OCI-LY1 (cell line): ENCODE measurements around the gene SERPINI1.

Experiments used
- H2AFZ ChIP-seq: fragments of 200-600 bp; sonication (generic), shearing (Covaris generic); 2 replicates; pipeline ENCODE4 v1.6.0; 2014; ENCODE audit warnings: antibody characterized with exemption, mild to moderate bottlenecking, low read length
- H3F3A ChIP-seq: fragments of 200-600 bp; sonication (generic), shearing (Covaris generic); 2 replicates; pipeline ENCODE4 v1.6.0; 2014; ENCODE audit warnings: mild to moderate bottlenecking, antibody characterized with exemption, low read length, moderate library complexity; ENCODE audit not compliant: insufficient read depth
- H3K27ac ChIP-seq: fragments of 200-600 bp; sonication (generic); 2 replicates; pipeline ENCODE4 v1.5.1; 2014; ENCODE audit warnings: low read length, mixed run types, mild to moderate bottlenecking, low read depth; ENCODE audit not compliant: poor library complexity, severe bottlenecking
- H3K27me3 ChIP-seq: fragments of 200-600 bp; sonication (generic); 2 replicates; pipeline ENCODE4 v1.6.0; 2014; ENCODE audit warnings: antibody characterized with exemption, mild to moderate bottlenecking, low read length, moderate library complexity; ENCODE audit not compliant: insufficient read depth
- H3K36me3 ChIP-seq: fragments of 200-600 bp; sonication (generic); 2 replicates; pipeline ENCODE4 v1.6.1; 2014; ENCODE audit warnings: mild to moderate bottlenecking, antibody characterized with exemption, low read length, moderate library complexity, mixed read lengths; ENCODE audit not compliant: insufficient read depth
- H3K4me1 ChIP-seq: fragments of 200-600 bp; sonication (generic); 2 replicates; pipeline ENCODE4 v1.5.1; 2014; ENCODE audit warnings: mild to moderate bottlenecking, low read length, moderate library complexity; ENCODE audit not compliant: insufficient read depth, severe bottlenecking
- H3K4me2 ChIP-seq: fragments of 200-600 bp; sonication (generic), shearing (Covaris generic); 2 replicates; pipeline ENCODE4 v1.6.1; 2014; ENCODE audit warnings: low read length
- H3K4me3 ChIP-seq: fragments of 200-600 bp; sonication (generic); 2 replicates; pipeline ENCODE4 v1.5.1; 2014; ENCODE audit warnings: low read length, low read depth, mild to moderate bottlenecking, mixed read lengths; ENCODE audit not compliant: poor library complexity, severe bottlenecking
- H3K79me2 ChIP-seq: fragments of 200-600 bp; shearing (Covaris generic); 2 replicates; pipeline ENCODE4 v1.6.1; 2016; ENCODE audit warnings: mixed run types, low read length, mixed read lengths; ENCODE audit not compliant: insufficient read depth
- H3K9ac ChIP-seq: fragments of 200-600 bp; sonication (generic), shearing (Covaris generic); 2 replicates; pipeline ENCODE4 v1.6.1; 2014; ENCODE audit warnings: mild to moderate bottlenecking, low read length, mixed read lengths
- H3K9me2 ChIP-seq: fragments of 200-600 bp; sonication (generic), shearing (Covaris generic); 2 replicates; pipeline ENCODE4 v1.6.1; 2014; ENCODE audit warnings: low read depth, mild to moderate bottlenecking, low read length, mixed read lengths
- H3K9me3 ChIP-seq: fragments of 200-600 bp; shearing (Covaris generic); 2 replicates; pipeline ENCODE4 v1.6.1; 2014; ENCODE audit warnings: low read length, mixed read lengths
- H4K20me1 ChIP-seq: fragments of 200-600 bp; sonication (generic), shearing (Covaris generic); 2 replicates; pipeline ENCODE4 v1.6.0; 2016; ENCODE audit warnings: mild to moderate bottlenecking, low read length; ENCODE audit not compliant: insufficient read depth
- CTCF ChIP-seq: fragments of 200-600 bp; sonication (generic), shearing (Covaris generic); IDR thresholded peaks from 2 replicates; pipeline ENCODE4 v1.5.1; 2017; ENCODE audit warnings: mild to moderate bottlenecking, antibody characterized with exemption, low read length, moderate library complexity, mixed read lengths
- EZH2 ChIP-seq: fragments of 200-600 bp; sonication (generic), shearing (Covaris generic); IDR thresholded peaks from 2 replicates; pipeline ENCODE4 v1.8.0; 2017; ENCODE audit warnings: borderline replicate concordance, mixed run types, mild to moderate bottlenecking, antibody characterized with exemption, low read length, moderate library complexity, mixed read lengths

SERPINI1 gene

GRCh38 chr3:167743799-167744198, 8.3 kb downstream of the SERPINI1 start:
- Histone ChIP-seq H3K27me3 (no peaks in the 10 kb centered on the region), H3K27ac (no peak overlapping the region), H3K4me1 (peaks cover 26% of the 10 kb centered on the region), H3K9me3 (peaks cover 11% of the 10 kb centered on the region; the same call in 1 of the 2 replicates), H4K20me1 (no peaks in the 10 kb centered on the region), H3K9ac (no peak overlapping the region), H2AFZ (no peak overlapping the region), H3K4me3 (no peak overlapping the region), H3K36me3 (peaks cover 19% of the 10 kb centered on the region), H3K4me2 (no peak overlapping the region), H3F3A (peaks cover 6% of the 10 kb centered on the region; the same call in 1 of the 2 replicates), H3K79me2 (peaks cover 30% of the 10 kb centered on the region), H3K9me2 (no peaks in the 10 kb centered on the region)
- TF ChIP-seq EZH2, result no peak
- TF ChIP-seq CTCF, result no peak

- no peaks in the 10 kb centered on the region for H4K20me1 ChIP-seq
- H3K4me2 ChIP-seq, result peak overlapping the region; percentile 60
- no peak overlapping the region for H3K4me3 ChIP-seq
- H3K27me3 ChIP-seq, result no peaks in the 10 kb centered on the region
- peaks cover 14% of the 10 kb centered on the region; the same call in 1 of the 2 replicates for H3K36me3 ChIP-seq
- H3K4me1 ChIP-seq, result peaks cover 54% of the 10 kb centered on the region
- TF ChIP-seq CTCF (no peak), EZH2 (no peak)
- H3K9ac ChIP-seq, result no peak overlapping the region
- H3K9me2 ChIP-seq, result no peaks in the 10 kb centered on the region
- H2AFZ ChIP-seq, result 0 out of 2 replicates have a peak overlapping the region, but pooled peaks have one; percentile 10
- H3K79me2 ChIP-seq, result no peaks in the 10 kb centered on the region
- peak overlapping the region; percentile 61 for H3K27ac ChIP-seq
- no peaks in the 10 kb centered on the region; the same call in 1 of the 2 replicates for H3F3A ChIP-seq
- H3K9me3 ChIP-seq, result peaks cover 6% of the 10 kb centered on the region; the same call in 1 of the 2 replicates
These were observed 13.7 kb downstream of the SERPINI1 start for GRCh38 chr3:167749209-167749608.

GRCh38 chr3:167749728-167750127, 14.2 kb downstream of the SERPINI1 start:
- peak overlapping the region; percentile 60 for H3K4me2 ChIP-seq
- H2AFZ ChIP-seq, result 0 out of 2 replicates have a peak overlapping the region, but pooled peaks have one; percentile 10
- peaks cover 6% of the 10 kb centered on the region; the same call in 1 of the 2 replicates for H3K9me3 ChIP-seq
- H3K4me1 ChIP-seq, result peaks cover 56% of the 10 kb centered on the region
- H3F3A ChIP-seq, result no peaks in the 10 kb centered on the region; the same call in 1 of the 2 replicates
- H3K79me2 ChIP-seq, result no peaks in the 10 kb centered on the region
- TF ChIP-seq EZH2 (no peak), CTCF (no peak)
- H4K20me1 ChIP-seq, result no peaks in the 10 kb centered on the region
- peaks cover 14% of the 10 kb centered on the region; the same call in 1 of the 2 replicates for H3K36me3 ChIP-seq
- H3K27ac ChIP-seq, result peak overlapping the region; percentile 61
- H3K4me3 ChIP-seq, result peak overlapping the region; percentile 1
- 0 out of 2 replicates have a peak overlapping the region, but pooled peaks have one; percentile 4 for H3K9ac ChIP-seq
- H3K27me3 ChIP-seq, result no peaks in the 10 kb centered on the region
- no peaks in the 10 kb centered on the region for H3K9me2 ChIP-seq
